ENCODE results near the gene ADAM19.
"Not testable (repeated sequence)": the region's sequence is repeated elsewhere in the genome, so short reads cannot be mapped to it uniquely, and the experiment has no call there.

Gene ADAM19

DNA sequence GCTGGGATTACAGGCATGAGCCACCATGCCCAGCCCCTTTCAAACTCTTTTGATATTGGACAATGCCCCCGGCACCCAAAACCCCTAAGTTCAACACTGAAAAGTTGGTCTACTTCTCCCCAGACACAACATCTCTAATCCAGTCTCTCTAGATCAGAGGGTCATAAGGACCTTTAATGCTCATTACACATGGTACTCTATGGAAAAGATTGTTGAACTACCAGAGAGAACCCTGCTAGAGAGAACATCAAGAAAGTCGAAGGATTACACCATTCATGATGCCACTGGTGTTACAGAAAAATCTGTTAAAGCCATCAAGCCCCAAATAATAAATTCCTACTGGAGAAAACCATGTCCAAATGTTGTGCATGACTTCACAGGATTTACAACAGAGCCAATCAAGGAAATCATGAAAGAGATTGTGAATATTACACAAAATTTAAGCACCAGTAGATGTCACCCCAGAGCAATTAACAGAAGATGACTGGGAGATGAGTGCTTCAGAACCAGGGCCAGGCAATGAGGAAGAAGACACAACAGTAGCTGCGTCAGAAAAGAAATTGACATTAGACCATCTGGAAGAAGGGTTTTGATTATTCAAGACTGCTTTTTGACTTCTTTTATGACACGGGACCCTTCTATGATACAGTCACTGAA, 143.9 kb downstream of the ADAM19 start:
- no peaks in the 10 kb centered on the region for H3K27me3 ChIP-seq
- no peak overlapping the region for H3K9ac ChIP-seq
- no peaks in the 10 kb centered on the region for H4K20me1 ChIP-seq
- H3K4me2 ChIP-seq: no peak overlapping the region
- TF ChIP-seq Cebpa-rat (IDR thresholded peaks at IDR 0.05): no peak
- no peak overlapping the region; a peak in 1 of 22 replicates for H3K27ac ChIP-seq
- no peaks in the 10 kb centered on the region for H3K36me3 ChIP-seq
- H3K9me3 ChIP-seq (replicated peaks in 1 of 11): peaks cover 0 to 10% (median 5%) of the 10 kb centered on the region in 11 experiments; a peak in 7 of 22 replicates
- H3K4me3 ChIP-seq: no peak overlapping the region
- peaks cover 0 to 12% (median 0%) of the 10 kb centered on the region in 10 experiments; a peak in 2 of 20 replicates for H3K4me1 ChIP-seq

DNA sequence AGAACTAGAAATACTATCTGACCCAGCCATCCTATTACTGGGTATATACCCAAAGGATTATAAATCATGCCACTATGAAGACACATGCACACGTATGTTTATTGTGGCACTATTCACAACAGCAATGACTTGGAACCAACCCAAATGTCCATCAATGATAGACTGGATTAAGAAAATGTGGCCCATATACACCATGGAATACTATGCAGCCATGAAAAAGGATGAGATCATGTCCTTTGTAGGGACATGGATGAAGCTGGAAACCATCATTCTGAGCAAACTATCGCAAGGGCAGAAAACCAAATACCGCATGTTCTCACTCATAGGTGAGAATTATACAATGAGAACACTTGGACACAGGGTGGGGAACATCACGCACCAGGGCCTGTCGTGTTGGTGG, 145.7 kb downstream of the ADAM19 start:
- not testable (repeated sequence) for H3K4me3 ChIP-seq; H3K36me3 ChIP-seq; H3K27me3 ChIP-seq; H3K4me1 ChIP-seq; H4K20me1 ChIP-seq; H3K9ac ChIP-seq; H3K27ac ChIP-seq; H3K4me2 ChIP-seq; H3K9me3 ChIP-seq (replicated peaks in 1 of 11)
